Amygdala (tissue), 56 donors: ENCODE measurements around the gene OLIG3.
A peak's percentile ranks its signal among the peaks of the same experiment; 100 is the strongest.

Experiments used
- DNase-seq, 56 donors: peaks; one replicate each; lab custom pipeline; 2025; lab: John Stamatoyannopoulos, UW

The OLIG3 gene

DNA sequence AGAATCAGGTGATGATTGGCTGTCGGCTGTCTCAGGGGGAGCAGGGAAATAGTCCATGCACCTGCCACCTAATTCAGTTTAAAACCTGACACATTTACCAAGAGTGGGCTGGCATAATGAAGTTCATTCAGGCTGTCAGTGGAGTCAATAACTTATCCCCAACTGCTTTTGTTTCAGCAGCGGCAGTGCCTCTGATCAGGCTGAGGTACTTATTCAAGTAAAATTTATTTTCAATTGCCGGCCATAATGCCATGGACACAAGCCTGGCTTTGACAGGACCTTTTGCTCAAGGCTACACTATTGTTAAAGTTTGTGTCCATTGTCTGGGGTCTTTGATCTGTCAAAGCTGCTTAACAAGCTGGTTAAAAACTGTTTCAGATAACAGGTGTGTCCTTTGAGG lies 20.6 kb downstream of the OLIG3 start:
- no peak for DNase-seq

DNA sequence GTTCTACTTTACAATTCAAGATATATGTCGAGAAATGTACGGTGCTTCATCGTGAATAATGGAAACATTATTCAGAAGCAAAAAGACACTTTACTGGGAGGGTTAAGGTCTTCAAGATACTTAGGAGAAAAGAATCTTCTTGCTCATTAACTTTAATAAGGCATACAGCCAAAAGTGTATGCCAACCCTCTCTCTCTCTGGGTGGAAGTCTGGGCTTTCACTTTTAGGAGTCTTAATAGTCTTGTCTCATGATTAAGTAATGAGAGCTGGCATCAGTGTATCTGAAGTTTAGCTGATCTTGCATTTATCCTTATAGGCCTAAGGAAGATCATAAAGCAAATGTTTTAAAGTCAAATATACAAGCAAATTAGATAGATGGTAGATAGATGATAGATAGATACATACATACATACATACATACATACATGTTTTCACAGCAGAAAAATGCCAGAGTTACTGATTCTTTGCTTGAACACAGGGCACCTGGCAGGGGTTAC lies 21.5 kb downstream of the OLIG3 start:
- no peak for DNase-seq

GRCh38 chr6:137471986-137472385 lies 22.2 kb downstream of the OLIG3 start:
- DNase-seq: no peak

GRCh38 chr6:137471497-137471896 lies 22.7 kb downstream of the OLIG3 start:
- DNase-seq: peak in 9 of 56 donors; percentile 4 to 20 (median 7)

DNA sequence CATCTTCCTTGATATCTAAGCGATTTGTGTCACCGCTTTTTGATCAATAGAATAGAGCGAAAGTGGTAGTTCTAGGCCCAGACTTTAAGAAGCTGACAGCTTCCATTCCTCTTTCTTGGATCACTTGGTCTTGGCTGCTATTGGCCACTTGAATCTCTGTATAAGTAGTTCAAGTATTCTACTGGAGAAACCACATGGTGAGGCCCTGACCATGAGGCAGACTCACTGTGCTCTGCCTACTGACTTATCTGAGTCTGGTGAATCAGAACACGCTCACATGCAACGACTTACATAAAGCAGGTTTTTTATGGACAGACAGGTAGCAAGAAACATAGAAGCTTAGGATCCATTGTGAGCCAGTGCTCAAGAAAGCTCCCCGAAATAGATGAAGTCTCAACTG lies 27.0 kb downstream of the OLIG3 start:
- DNase-seq: no peak

DNA sequence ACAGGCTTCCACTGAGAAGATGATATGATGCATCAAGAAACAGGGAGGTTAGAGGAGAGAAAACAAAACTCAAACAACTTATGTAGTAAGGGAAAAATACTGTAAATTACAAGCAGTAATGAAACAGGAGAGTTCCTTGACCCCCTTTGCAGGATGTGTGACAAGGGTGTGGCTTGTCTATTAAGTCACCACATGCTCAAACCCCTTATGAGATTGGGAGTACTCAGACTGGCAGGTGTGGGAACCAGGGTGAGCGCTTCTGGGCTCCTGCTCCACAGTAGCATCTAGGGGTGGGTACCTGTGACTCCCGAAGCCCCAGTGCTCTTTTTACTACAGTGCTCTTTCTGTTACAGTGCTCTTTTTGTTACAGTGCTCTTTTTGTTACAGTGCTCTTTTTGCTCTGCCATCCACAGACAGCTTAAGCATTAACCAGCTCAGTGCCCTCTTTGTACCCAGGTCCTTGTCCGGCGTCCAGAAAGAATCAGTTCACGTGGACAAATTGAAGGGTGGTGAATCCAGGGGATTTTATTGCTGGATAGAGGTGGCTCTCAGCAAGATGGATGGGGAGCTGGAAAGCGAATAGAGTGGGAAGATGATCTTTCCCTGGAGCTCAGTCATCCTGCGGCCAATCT lies 28.7 kb downstream of the OLIG3 start:
- DNase-seq: no peak

DNA sequence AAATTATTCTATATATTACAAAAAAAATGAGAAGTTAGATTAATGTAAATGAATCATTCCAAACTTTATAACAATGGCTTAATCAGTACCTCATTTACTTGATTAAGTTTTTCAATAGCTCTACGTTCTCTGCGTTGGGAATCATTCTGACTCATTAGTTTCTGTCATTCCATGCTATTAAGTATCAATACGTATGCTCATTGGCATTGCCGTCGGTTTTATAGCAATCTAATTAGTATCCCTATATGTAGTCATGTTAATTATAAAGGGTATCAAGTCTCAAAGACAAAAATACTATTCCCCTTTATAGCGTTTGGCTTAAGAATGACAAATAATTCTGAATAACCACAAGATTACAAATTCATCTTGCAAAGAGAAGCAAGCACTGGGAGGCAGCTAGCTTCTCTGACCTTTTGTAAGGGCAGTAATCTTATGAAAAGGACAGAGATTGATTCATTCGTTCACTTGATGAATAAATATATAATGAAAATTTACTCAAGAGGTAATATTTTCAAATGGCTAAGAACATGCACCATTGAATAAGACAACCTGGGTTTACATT lies 41.8 kb downstream of the OLIG3 start:
- no peak for DNase-seq

DNA sequence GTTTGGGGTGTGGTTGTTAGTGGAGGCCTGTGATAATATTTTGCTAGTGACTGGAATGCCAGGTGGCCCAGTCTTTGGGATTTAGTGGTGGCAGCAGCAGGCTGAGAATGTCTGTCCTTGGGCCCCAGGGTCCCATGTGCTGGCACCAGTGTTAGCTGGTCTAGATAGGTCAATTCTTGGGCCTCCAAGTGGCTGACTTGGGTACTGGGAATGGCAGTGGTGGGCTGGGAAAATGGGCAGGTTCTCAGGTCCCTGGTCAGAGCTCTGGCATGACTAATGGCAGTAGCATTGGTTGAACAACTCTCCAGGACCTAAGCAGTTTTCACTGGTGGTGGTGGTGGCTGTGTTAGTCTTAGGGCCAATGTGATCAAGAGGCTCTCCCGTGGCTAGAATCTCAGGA lies 50.3 kb downstream of the OLIG3 start:
- DNase-seq: no peak
